ENCODE results near the gene OOSP3.

Gene OOSP3

GRCh38 chr11:59898650-59899049, 20.1 kb downstream of the OOSP3 start:
- Histone ChIP-seq H3K9me2 (ENCODE audit: low read depth, low read length) (no peaks in the 10 kb centered on the region), H3K9ac (ENCODE audit: low read length) (no peak overlapping the region), H3K9me3 (ENCODE audit: low read length) (no peaks in the 10 kb centered on the region), H3K36me3 (ENCODE audit: insufficient read depth, low read length) (no peaks in the 10 kb centered on the region), H3K27ac (ENCODE audit: low read depth, low read length, poor library complexity, severe bottlenecking) (no peak overlapping the region), H3K4me1 (ENCODE audit: insufficient read depth, low read length, severe bottlenecking) (no peaks in the 10 kb centered on the region), H3K79me2 (ENCODE audit: insufficient read depth, low read length) (no peaks in the 10 kb centered on the region), H4K20me1 (ENCODE audit: insufficient read depth, low read length) (no peaks in the 10 kb centered on the region), H3K4me2 (ENCODE audit: low read length) (no peak overlapping the region), H3K27me3 (ENCODE audit: insufficient read depth, low read length) (no peaks in the 10 kb centered on the region), H3F3A (ENCODE audit: insufficient read depth, low read length) (no peaks in the 10 kb centered on the region), H3K4me3 (ENCODE audit: low read depth, low read length, poor library complexity, severe bottlenecking) (no peak overlapping the region), H2AFZ (ENCODE audit: low read length) (no peak overlapping the region)
- TF ChIP-seq CTCF (IDR thresholded peaks at IDR 0.05; ENCODE audit: low read length), result no peak
- no peak for TF ChIP-seq EZH2 (IDR thresholded peaks at IDR 0.05; ENCODE audit: borderline replicate concordance, low read length)

DNA sequence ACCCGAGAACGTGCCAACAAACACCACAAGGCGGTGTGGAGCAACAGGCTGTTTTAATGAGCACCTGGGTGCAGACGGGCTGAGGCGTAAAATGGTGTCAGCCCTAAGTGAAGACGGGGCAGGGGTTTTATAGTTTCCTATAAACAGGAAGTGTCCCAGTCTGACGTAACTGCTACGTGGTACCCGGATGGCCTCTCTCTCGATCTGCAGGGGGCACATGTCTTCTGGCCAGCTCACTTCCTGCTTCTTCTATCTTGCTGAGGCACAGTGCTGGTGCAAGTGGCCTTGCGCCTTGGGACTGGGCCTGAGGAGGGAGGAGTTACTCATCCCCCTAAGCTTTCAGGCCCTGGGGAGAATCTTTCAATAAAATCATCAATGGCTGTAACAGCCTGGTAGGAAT, 20.9 kb downstream of the OOSP3 start:
- no peaks in the 10 kb centered on the region for H3F3A ChIP-seq (ENCODE audit: insufficient read depth, low read length)
- no peak overlapping the region for H3K9ac ChIP-seq (ENCODE audit: low read length)
- H3K4me2 ChIP-seq (ENCODE audit: low read length), result no peak overlapping the region
- no peaks in the 10 kb centered on the region for H3K9me2 ChIP-seq (ENCODE audit: low read depth, low read length)
- no peak overlapping the region for H2AFZ ChIP-seq (ENCODE audit: low read length)
- H3K9me3 ChIP-seq (ENCODE audit: low read length), result no peaks in the 10 kb centered on the region
- no peaks in the 10 kb centered on the region for H3K27me3 ChIP-seq (ENCODE audit: insufficient read depth, low read length)
- TF ChIP-seq CTCF (IDR thresholded peaks at IDR 0.05; ENCODE audit: low read length), result no peak
- TF ChIP-seq EZH2 (IDR thresholded peaks at IDR 0.05; ENCODE audit: borderline replicate concordance, low read length), result no peak
- no peaks in the 10 kb centered on the region for H4K20me1 ChIP-seq (ENCODE audit: insufficient read depth, low read length)
- H3K4me3 ChIP-seq (ENCODE audit: low read depth, low read length, poor library complexity, severe bottlenecking), result no peak overlapping the region
- no peak overlapping the region for H3K27ac ChIP-seq (ENCODE audit: low read depth, low read length, poor library complexity, severe bottlenecking)
- no peaks in the 10 kb centered on the region for H3K36me3 ChIP-seq (ENCODE audit: insufficient read depth, low read length)
- H3K4me1 ChIP-seq (ENCODE audit: insufficient read depth, low read length, severe bottlenecking), result no peaks in the 10 kb centered on the region
- no peaks in the 10 kb centered on the region for H3K79me2 ChIP-seq (ENCODE audit: insufficient read depth, low read length)

- Histone ChIP-seq H3K9me3 (ENCODE audit: low read length) (no peaks in the 10 kb centered on the region), H3K36me3 (ENCODE audit: insufficient read depth, low read length) (no peaks in the 10 kb centered on the region), H3K27ac (ENCODE audit: low read depth, low read length, poor library complexity, severe bottlenecking) (no peak overlapping the region), H4K20me1 (ENCODE audit: insufficient read depth, low read length) (no peaks in the 10 kb centered on the region), H3K9me2 (ENCODE audit: low read depth, low read length) (no peaks in the 10 kb centered on the region), H3K27me3 (ENCODE audit: insufficient read depth, low read length) (no peaks in the 10 kb centered on the region), H3K4me3 (ENCODE audit: low read depth, low read length, poor library complexity, severe bottlenecking) (no peak overlapping the region), H3K9ac (ENCODE audit: low read length) (no peak overlapping the region), H3K4me2 (ENCODE audit: low read length) (no peak overlapping the region), H3K79me2 (ENCODE audit: insufficient read depth, low read length) (no peaks in the 10 kb centered on the region), H2AFZ (ENCODE audit: low read length) (no peak overlapping the region), H3F3A (ENCODE audit: insufficient read depth, low read length) (no peaks in the 10 kb centered on the region), H3K4me1 (ENCODE audit: insufficient read depth, low read length, severe bottlenecking) (no peaks in the 10 kb centered on the region)
- TF ChIP-seq CTCF (IDR thresholded peaks at IDR 0.05; ENCODE audit: low read length), result no peak
- TF ChIP-seq EZH2 (IDR thresholded peaks at IDR 0.05; ENCODE audit: borderline replicate concordance, low read length), result no peak
Measured at GRCh38 chr11:59900366-59901126, 22.0 kb downstream of the OOSP3 start.

Data from OCI-LY1 (cell line).